Muscle layer of duodenum (tissue), 2 donors: Measurements from ENCODE around the gene CCDC97.

ENCODE experiments used
- H3K27ac ChIP-seq: one replicate; pipeline ENCODE4 v1.7.0; 2013; ENCODE audit warnings: mild to moderate bottlenecking, low read length
- H3K27me3 ChIP-seq: one replicate; pipeline ENCODE4 v1.7.0; 2013; ENCODE audit warnings: low read depth, mild to moderate bottlenecking, control low read depth, low read length
- H3K36me3 ChIP-seq, 2 donors: one replicate each; pipeline ENCODE4 v1.7.0; 2013; ENCODE audit warnings: low read length in 2 of 2, control low read depth in 1 of 2, mild to moderate bottlenecking in 1 of 2; ENCODE audit not compliant: insufficient read depth in 2 of 2, control insufficient read depth in 1 of 2
- H3K4me1 ChIP-seq, 2 donors: one replicate each; pipeline ENCODE4 v1.7.0; 2013; ENCODE audit warnings: low read length in 2 of 2, mild to moderate bottlenecking in 2 of 2, control low read depth in 1 of 2, moderate library complexity in 1 of 2; ENCODE audit not compliant: insufficient read depth in 2 of 2, control insufficient read depth in 1 of 2
- H3K4me3 ChIP-seq, 2 donors: one replicate each; pipeline ENCODE4 v1.7.0; 2013; ENCODE audit warnings: low read length in 2 of 2, low read depth in 1 of 2, mild to moderate bottlenecking in 1 of 2
- H3K9me3 ChIP-seq, 2 donors: one replicate each; pipeline ENCODE4 v1.7.0; 2013; ENCODE audit warnings: low read length in 2 of 2, control low read depth in 1 of 2, mild to moderate bottlenecking in 1 of 2; ENCODE audit not compliant: control insufficient read depth in 1 of 2
- donor health status: healthy.

CCDC97 gene

DNA sequence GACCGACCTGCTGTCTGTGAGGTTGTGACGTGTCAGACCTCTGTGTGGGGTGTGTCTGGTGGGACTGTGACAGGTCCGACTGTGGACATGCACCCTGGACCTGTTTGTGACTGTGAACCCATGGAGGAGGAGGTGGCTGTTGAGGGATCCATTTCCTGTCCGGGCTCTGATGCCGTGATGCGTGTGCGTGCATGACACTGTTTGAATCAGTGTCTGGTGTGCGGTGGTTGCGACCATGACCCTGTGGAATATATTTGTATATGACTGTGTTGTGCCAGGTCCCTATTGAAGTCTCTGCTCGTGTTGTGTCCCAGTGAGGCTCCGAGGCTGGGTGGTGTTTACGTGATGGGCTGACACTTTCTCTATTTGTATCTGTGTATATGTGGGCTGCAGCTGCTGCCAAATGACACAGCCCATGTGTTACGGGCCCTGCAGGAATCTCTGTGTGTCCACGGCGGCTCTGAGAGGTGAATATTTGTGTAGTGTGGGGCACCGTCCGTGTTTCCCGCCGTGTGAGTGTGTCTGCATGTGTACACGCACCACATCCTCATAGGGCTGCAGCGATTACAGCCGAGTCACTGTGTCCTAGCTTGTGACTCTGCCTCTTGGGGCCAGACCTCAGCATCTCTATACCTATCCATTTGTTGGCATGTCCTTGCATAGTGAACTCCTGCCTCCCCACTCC is 18.3 kb downstream of the CCDC97 start:
- Histone ChIP-seq H3K4me1 (peaks cover 23 to 42% of the 10 kb centered on the region in 2 donors), H3K9me3 (no peaks in the 10 kb centered on the region), H3K27ac (peak overlapping the region; percentile 23), H3K27me3 (no peaks in the 10 kb centered on the region), H3K36me3 (peaks cover 4 to 48% of the 10 kb centered on the region in 2 donors), H3K4me3 (peak overlapping the region; percentile 21 to 28)

DNA sequence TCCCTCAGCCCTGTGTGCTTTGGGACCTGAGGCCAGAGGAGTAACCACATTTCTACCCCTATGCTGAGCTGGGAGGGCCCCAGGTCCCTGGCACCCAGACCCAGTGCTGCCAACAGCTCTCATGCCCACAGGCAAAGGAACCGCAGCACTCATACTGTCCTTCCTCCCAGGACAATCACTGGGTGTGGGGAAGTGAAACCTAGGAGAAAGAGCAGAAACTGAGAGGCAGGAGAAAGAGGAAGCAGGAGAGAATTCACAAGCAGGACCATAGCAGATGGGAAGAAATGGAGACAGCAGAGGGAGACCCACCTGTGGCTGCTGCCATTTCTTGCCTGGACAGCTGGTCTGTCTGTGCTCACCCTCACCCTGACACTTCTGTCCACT is 18.9 kb downstream of the CCDC97 start:
- H3K27ac ChIP-seq = peak overlapping the region; percentile 23
- no peak overlapping the region for H3K4me3 ChIP-seq

DNA sequence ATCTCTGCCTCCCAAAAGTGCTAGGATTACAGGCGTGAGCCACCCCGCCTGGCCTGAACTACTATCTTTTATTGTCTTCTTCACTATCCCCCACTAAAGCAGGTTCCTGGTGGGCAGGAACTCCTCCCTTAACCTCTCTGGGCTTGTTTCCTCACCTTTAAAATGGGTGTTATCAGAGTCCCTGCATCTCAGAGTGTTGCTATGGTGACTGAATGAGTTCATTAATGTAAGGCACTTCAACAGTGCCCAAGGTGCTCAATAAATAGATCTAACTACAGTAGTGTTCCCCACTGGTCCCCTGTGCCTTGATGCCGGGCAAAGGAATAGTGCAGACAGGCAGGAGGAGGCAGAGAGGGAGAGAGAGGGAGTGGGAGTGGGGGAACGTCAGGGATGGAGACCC is 20.5 kb downstream of the CCDC97 start:
- H3K9me3 ChIP-seq = no peaks in the 10 kb centered on the region
- no peaks in the 10 kb centered on the region for H3K27me3 ChIP-seq
- no peak overlapping the region for H3K4me3 ChIP-seq
- peaks cover 11 to 21% of the 10 kb centered on the region in 2 donors for H3K4me1 ChIP-seq
- peaks cover 7 to 38% of the 10 kb centered on the region in 2 donors for H3K36me3 ChIP-seq
- H3K27ac ChIP-seq = no peak overlapping the region

More for the DNA sequence above, 18.9 kb downstream of the CCDC97 start:
- H3K27me3 ChIP-seq = no peaks in the 10 kb centered on the region
- H3K9me3 ChIP-seq = no peaks in the 10 kb centered on the region
- H3K36me3 ChIP-seq = peaks cover 7 to 47% of the 10 kb centered on the region in 2 donors
- peaks cover 20 to 37% of the 10 kb centered on the region in 2 donors for H3K4me1 ChIP-seq

DNA sequence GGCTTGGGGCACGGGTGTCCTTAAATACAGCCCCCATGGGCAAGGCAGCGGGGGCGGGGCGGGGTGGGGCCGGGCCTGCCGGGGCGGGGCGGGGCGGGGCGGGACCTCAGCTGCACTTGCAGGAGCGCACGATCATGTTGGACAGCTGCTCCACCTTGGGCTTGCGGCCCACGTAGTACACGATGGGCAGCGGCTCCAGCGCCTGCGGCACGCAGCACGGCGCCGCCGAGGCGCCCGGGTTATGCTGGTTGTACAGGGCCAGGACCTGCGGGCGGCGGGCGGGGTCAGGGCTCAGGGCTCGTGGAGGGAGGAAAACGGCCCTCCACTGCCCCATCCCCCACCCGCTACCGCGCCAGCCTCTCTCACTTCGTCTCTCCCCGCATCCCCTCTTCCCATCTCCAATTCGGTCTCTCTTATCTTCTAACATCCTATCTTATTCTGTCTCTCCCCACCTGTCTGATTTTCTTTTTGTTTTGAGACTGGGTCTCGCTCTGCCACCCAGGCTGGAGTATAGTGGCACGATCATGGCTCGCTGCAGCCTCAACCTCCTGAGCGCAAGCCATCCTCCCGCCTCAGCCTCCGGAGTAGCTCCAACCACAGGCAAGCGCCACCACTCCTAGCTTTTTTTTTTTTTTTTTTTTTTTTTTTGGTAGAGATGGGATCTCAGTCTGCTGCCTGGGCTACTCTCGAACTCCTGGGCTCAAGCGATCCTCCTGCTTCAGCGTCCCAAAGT is 21.1 kb downstream of the CCDC97 start:
- Histone ChIP-seq H3K27ac (no peak overlapping the region), H3K4me3 (no peak overlapping the region), H3K9me3 (no peaks in the 10 kb centered on the region), H3K4me1 (peaks cover 9 to 14% of the 10 kb centered on the region in 2 donors), H3K36me3 (peaks cover 7 to 35% of the 10 kb centered on the region in 2 donors), H3K27me3 (no peaks in the 10 kb centered on the region)

DNA sequence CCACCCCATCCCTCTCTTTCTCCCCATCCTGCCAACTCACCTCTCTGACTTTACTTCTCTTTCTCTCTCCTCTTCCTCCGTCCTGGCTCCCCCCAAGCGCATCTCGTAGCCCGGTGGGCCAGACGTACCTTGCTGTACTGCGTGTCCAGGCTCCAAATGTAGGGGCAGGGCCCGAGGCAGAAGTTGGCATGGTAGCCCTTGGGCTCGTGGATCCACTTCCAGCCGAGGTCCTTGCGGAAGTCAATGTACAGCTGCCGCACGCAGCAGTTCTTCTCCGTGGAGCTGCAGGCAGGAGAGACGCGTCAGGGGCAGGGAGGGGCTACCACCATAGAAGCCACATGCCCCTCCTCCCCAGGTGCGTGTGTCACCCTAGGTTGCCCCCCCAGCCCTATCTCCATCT is 22.0 kb downstream of the CCDC97 start:
- Histone ChIP-seq H3K36me3 (peaks cover 7 to 35% of the 10 kb centered on the region in 2 donors), H3K27ac (no peak overlapping the region)

DNA sequence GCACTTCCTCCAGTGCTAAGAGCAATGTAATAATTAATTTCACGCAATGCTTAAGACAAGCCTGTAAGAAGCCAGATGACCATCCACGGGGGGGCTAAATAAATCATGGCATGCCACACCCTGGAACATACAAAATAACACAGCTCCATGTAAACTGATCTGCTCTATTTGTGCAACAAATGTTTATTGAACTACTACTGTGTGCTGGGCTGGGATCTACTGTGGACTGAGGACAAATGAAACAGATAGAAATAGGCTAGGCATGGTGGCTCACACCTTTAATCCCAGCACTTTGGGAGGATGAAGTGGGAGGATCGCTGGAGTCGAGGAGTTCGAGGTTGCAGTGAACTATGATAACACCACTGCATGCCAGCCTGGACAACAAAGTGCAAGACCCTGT is 22.5 kb downstream of the CCDC97 start:
- no peak overlapping the region for H3K27ac ChIP-seq
- no peaks in the 10 kb centered on the region for H3K9me3 ChIP-seq
- peaks cover 7 to 35% of the 10 kb centered on the region in 2 donors for H3K36me3 ChIP-seq
- no peaks in the 10 kb centered on the region for H3K27me3 ChIP-seq
- H3K4me1 ChIP-seq = peaks cover 5 to 10% of the 10 kb centered on the region in 2 donors
- no peak overlapping the region for H3K4me3 ChIP-seq

More for the DNA sequence above, 22.0 kb downstream of the CCDC97 start:
- H3K27me3 ChIP-seq = no peaks in the 10 kb centered on the region
- H3K4me3 ChIP-seq = no peak overlapping the region
- H3K9me3 ChIP-seq = no peaks in the 10 kb centered on the region
- H3K4me1 ChIP-seq = peaks cover 5 to 10% of the 10 kb centered on the region in 2 donors

DNA sequence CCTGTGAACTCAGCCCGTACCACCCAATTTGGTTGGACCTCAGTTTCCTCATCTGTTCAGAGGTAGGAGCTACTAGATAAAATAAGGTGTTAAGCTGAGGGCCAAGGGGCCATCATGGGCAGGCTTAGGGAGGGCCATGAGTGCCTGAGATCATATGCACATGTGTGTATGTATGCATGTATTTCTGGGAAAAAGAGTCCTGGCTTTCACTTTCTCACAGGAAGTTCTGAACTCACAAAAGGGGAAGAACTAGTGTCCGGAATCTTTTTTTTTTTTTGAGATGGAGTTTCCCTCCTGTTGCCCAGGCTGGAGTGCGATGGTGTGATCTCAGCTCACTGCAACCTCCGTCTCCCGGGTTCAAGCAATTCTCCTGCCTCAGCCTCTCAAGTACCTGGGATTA is 24.8 kb downstream of the CCDC97 start:
- Histone ChIP-seq H3K27me3 (no peaks in the 10 kb centered on the region), H3K9me3 (no peaks in the 10 kb centered on the region), H3K4me3 (no peak overlapping the region), H3K36me3 (peaks cover 7 to 32% of the 10 kb centered on the region in 2 donors), H3K27ac (peak overlapping the region; percentile 39), H3K4me1 (no peaks in the 10 kb centered on the region)

DNA sequence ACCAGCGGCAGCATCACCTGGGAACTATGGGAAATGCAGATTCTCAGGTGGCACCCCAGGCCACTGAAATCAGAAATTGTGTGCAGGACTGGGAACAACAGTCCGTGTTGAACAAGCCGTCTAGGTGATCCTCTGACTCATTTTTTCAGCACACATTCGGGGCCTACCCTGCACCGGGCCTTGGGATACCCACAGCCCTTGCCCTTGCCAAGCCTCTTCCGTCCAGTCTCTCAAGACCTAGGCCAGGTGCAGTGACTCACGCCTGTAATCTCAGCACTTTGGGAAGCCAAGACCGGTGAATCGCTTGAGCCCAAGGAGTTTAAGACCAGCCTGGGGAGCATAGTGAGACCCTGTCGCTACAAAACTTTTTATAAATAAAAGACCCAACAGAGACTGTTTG is 25.5 kb downstream of the CCDC97 start:
- Histone ChIP-seq H3K27me3 (no peaks in the 10 kb centered on the region), H3K9me3 (no peaks in the 10 kb centered on the region), H3K27ac (no peak overlapping the region), H3K4me3 (no peak overlapping the region), H3K4me1 (no peaks in the 10 kb centered on the region), H3K36me3 (peaks cover 7 to 35% of the 10 kb centered on the region in 2 donors)

DNA sequence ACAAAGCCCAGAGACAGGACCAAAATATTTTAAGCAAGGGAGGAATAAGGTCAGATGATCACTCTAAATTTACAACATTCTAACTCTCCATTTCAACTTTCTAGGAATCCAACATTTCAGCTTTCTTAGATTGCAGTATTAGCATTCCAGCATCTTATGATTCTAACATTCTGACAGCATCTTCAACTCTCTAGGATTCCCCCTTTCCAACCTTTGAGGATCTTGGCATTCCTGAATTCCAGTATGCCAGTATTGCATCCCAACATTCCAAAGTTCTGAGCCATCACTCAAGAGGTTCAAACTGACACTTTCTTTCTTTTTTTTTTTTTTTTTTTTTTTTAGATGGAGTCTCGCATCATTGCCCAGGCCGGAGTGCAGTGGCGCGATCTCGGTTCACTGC is 30.0 kb downstream of the CCDC97 start:
- H3K4me1 ChIP-seq = no peaks in the 10 kb centered on the region
- H3K4me3 ChIP-seq = no peak overlapping the region
- no peak overlapping the region for H3K27ac ChIP-seq
- peaks cover 0 to 44% of the 10 kb centered on the region in 2 donors for H3K36me3 ChIP-seq
- H3K9me3 ChIP-seq = no peaks in the 10 kb centered on the region
- H3K27me3 ChIP-seq = no peaks in the 10 kb centered on the region

DNA sequence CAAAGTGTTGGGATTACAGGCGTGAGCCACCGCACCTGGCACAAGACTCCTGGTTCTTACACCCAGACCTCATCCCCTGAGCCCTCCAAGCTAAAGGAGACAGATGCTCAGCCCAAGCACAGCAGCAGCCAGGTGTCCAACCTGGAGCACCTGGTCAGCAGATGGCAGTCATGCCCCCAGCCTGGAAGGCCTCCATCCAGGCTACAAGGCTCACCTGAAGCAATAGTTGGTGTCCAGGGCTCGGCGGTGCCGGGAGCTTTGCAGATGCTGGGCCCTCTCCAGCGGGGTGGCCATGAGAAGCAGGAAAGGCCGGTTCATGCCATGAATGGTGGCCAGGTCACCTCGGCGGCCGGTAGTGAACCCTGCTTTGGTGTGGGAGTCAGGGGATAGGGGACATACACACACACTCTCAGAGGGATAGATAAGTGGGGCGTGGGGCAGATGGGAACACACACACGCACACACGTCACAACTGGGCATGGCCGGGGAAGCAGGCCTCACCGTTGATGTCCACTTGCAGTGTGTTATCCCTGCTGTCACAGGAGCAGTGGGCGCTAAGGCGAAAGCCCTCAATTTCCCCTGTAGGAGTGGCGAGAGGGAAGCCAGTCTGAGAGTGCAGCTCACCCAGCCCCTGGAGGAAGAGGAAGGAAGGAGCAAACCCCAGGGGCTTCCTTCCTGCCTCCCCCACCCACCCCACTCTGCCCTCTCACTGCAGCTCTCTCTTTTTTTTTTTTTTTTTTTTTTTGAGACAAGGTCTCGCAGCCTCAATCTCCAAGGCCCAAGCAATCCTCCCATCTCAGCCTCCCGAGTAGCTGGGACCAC is 31.9 kb downstream of the CCDC97 start:
- Histone ChIP-seq H3K4me3 (no peak overlapping the region), H3K9me3 (no peaks in the 10 kb centered on the region), H3K27me3 (no peaks in the 10 kb centered on the region), H3K36me3 (peaks cover 0 to 51% of the 10 kb centered on the region in 2 donors), H3K4me1 (no peaks in the 10 kb centered on the region), H3K27ac (no peak overlapping the region)

DNA sequence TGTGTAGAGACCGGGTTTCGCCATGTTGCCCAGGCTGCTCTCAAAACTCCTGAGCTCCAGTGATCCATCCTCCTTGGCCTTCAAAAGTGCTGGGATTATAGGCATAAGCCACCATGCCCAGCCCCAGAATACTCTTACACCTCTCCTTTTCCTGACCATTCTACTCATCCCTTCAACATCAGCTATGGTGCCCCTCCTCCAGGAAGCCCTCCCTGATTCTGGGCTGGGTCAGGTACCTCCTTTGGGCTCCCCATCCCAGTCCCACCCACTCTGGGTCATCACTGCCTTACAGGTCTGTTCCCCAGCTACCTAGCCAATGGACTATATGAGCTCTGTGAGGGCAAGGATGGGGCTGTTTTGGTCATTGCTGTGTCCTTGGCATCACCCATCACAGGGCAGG is 34.2 kb downstream of the CCDC97 start:
- Histone ChIP-seq H3K4me1 (peaks cover 0 to 3% of the 10 kb centered on the region in 2 donors), H3K27me3 (no peaks in the 10 kb centered on the region), H3K27ac (no peak overlapping the region), H3K9me3 (no peaks in the 10 kb centered on the region), H3K4me3 (no peak overlapping the region), H3K36me3 (peaks cover 0 to 54% of the 10 kb centered on the region in 2 donors)
